IMR-90 (cell line): ENCODE results near the gene ADAM12. TPM values are rescaled to one million over a fixed set of nuclear protein-coding genes. Genes with fewer than 3 reads are reported as not detected.

ENCODE experiments used
- ATAC-seq: fragments of 200-7000 bp; cut with Tn5 transposase; 2 replicates; pipeline ENCODE4 v1.9.1; 2020; ENCODE audit warnings: low read depth, mild to moderate bottlenecking, moderate library complexity
- BruUV-seq: library from RNA; stranded (reverse); fragments of 400-500 nt; replicated peaks from 2 replicates; lab custom pipeline; 2021; lab: Mats Ljungman, UMichigan
- CTCF ChIA-PET: fragments of 300-600 bp; formaldehyde crosslinking; extraction: SDS; loops from one replicate; lab custom pipeline; 2021; ENCODE audit warnings: antibody characterized with exemption; lab: Yijun Ruan, JAX
- POLR2A ChIA-PET: fragments of 300-600 bp; sonication (Branson Sonifier 250); formaldehyde crosslinking; loops from one replicate; lab custom pipeline; 2022; ENCODE audit warnings: antibody characterized with exemption; ENCODE audit not compliant: unreplicated experiment; lab: Charles Lee
- DNase-seq: peaks from one replicate; pipeline ENCODE4 v3.0.0; 2013
- H2AFZ ChIP-seq: replicated peaks from 2 replicates; pipeline ENCODE3; 2013; ENCODE audit warnings: low read length, mild to moderate bottlenecking; ENCODE audit not compliant: poor library complexity
- H2AK5ac ChIP-seq: 2 replicates; pipeline ENCODE4 v1.6.1; 2013; ENCODE audit warnings: low read depth, low read length, inconsistent platforms
- H2AK9ac ChIP-seq: replicated peaks from 2 replicates; pipeline ENCODE3; 2013; ENCODE audit warnings: mild to moderate bottlenecking, low read depth, low read length, moderate library complexity; ENCODE audit not compliant: poor library complexity
- H2BK120ac ChIP-seq: 2 replicates; pipeline ENCODE4 v1.6.1; 2013; ENCODE audit warnings: low read depth, low read length, inconsistent platforms
- H2BK15ac ChIP-seq: 3 replicates; pipeline ENCODE4 v1.6.1; 2013; ENCODE audit warnings: low read depth, low read length, inconsistent platforms
- H2BK20ac ChIP-seq: 2 replicates; pipeline ENCODE4 v1.6.1; 2013; ENCODE audit warnings: low read depth, mild to moderate bottlenecking, inconsistent platforms, low read length, moderate library complexity
- H2BK5ac ChIP-seq: 2 replicates; pipeline ENCODE4 v1.6.1; 2013; ENCODE audit warnings: mild to moderate bottlenecking, low read depth, low read length, inconsistent platforms; ENCODE audit not compliant: poor library complexity, severe bottlenecking
- H3K14ac ChIP-seq: replicated peaks from 2 replicates; pipeline ENCODE4 v1.6.1; 2013; ENCODE audit warnings: low read depth, low read length, inconsistent platforms
- H3K18ac ChIP-seq: 2 replicates; pipeline ENCODE4 v1.6.1; 2013; ENCODE audit warnings: low read depth, low read length, control low read depth
- H3K23ac ChIP-seq: 2 replicates; pipeline ENCODE4 v1.6.1; 2013; ENCODE audit warnings: low read depth, low read length, inconsistent platforms
- H3K27ac ChIP-seq: 2 replicates; pipeline ENCODE4 v1.5.1; 2013; ENCODE audit warnings: mild to moderate bottlenecking, control low read depth, low read length; ENCODE audit not compliant: insufficient read depth
- H3K27me3 ChIP-seq: 2 replicates; pipeline ENCODE4 v1.6.1; 2013; ENCODE audit warnings: low read length; ENCODE audit not compliant: control insufficient read depth, insufficient read depth
- H3K36me3 ChIP-seq: 2 replicates; pipeline ENCODE4 v1.6.1; 2013; ENCODE audit warnings: low read length, mixed read lengths; ENCODE audit not compliant: control insufficient read depth, insufficient read depth
- H3K4ac ChIP-seq: 2 replicates; pipeline ENCODE4 v1.6.1; 2013; ENCODE audit warnings: low read depth, low read length, inconsistent platforms
- H3K4me1 ChIP-seq: 2 replicates; pipeline ENCODE4 v1.6.1; 2013; ENCODE audit warnings: low read length, mixed read lengths; ENCODE audit not compliant: control insufficient read depth, insufficient read depth
- H3K4me2 ChIP-seq: 2 replicates; pipeline ENCODE4 v1.6.1; 2013; ENCODE audit warnings: low read depth, mild to moderate bottlenecking, control low read depth, low read length, moderate library complexity
- H3K4me3 ChIP-seq: 2 replicates; pipeline ENCODE4 v1.5.1; 2013; ENCODE audit warnings: low read depth, mild to moderate bottlenecking, control low read depth, low read length, moderate library complexity; ENCODE audit not compliant: insufficient read depth
- H3K56ac ChIP-seq: 2 replicates; pipeline ENCODE4 v1.6.1; 2013; ENCODE audit warnings: low read length, inconsistent platforms; ENCODE audit not compliant: insufficient read depth; ENCODE audit errors: extremely low read depth
- H3K79me1 ChIP-seq, 2 experiments: 2 replicates each; pipeline ENCODE4 v1.6.1; 2013; ENCODE audit warnings: low read length in 2 of 2, inconsistent platforms in 1 of 2, low read depth in 1 of 2
- H3K9ac ChIP-seq: 2 replicates; pipeline ENCODE4 v1.6.1; 2013; ENCODE audit warnings: low read depth, low read length, control low read depth
- H3K9me1 ChIP-seq: 2 replicates; pipeline ENCODE4 v1.6.1; 2013; ENCODE audit warnings: low read length, inconsistent platforms; ENCODE audit not compliant: insufficient read depth
- H3K9me3 ChIP-seq: 2 replicates; pipeline ENCODE4 v1.6.1; 2013; ENCODE audit warnings: low read length; ENCODE audit not compliant: control insufficient read depth, insufficient read depth
- H4K20me1 ChIP-seq: 2 replicates; pipeline ENCODE4 v1.6.1; 2013; ENCODE audit warnings: low read length, inconsistent platforms; ENCODE audit not compliant: insufficient read depth
- H4K5ac ChIP-seq: 2 replicates; pipeline ENCODE4 v1.6.1; 2013; ENCODE audit warnings: mild to moderate bottlenecking, low read depth, low read length, control low read depth
- H4K8ac ChIP-seq, 2 experiments: 2 replicates each; pipeline ENCODE4 v1.6.1; 2013; ENCODE audit warnings: low read depth in 2 of 2, low read length in 2 of 2, control low read depth in 1 of 2, inconsistent platforms in 1 of 2
- H4K91ac ChIP-seq: 2 replicates; pipeline ENCODE4 v1.6.1; 2013; ENCODE audit warnings: low read depth, low read length, inconsistent platforms; ENCODE audit not compliant: insufficient read depth
- MXI1 ChIP-seq: IDR thresholded peaks from 2 replicates; pipeline ENCODE4 v1.6.1; 2012; ENCODE audit warnings: low read depth, mild to moderate bottlenecking, low read length, moderate library complexity, borderline replicate concordance
- POLR2A ChIP-seq: IDR thresholded peaks from 2 replicates; pipeline ENCODE4 v1.6.1; 2012; ENCODE audit warnings: mild to moderate bottlenecking, low read depth, low read length
- RFX5 ChIP-seq: IDR thresholded peaks from 2 replicates; pipeline ENCODE4 v1.8.0; 2012; ENCODE audit warnings: low read depth, mild to moderate bottlenecking, low read length, moderate library complexity
- WGBS, 2 experiments: methylation state at CpG; one replicate each; pipeline versions ENCODE4 v1.1.5 to v1.1.7; 2013; ENCODE audit warnings: missing lambda C conversion rate in 2 of 2; ENCODE audit not compliant: insufficient read length in 1 of 2; ENCODE audit errors: extremely low coverage in 2 of 2; 5-methylcytosine and 5-hydroxymethylcytosine counted together
- dilution Hi-C: fragments of 300-500 bp; cut with HindIII; formaldehyde crosslinking; loops from one replicate; pipeline ENCODE4 v1.14.3; 2018; ENCODE audit warnings: low sequenced_read_pairs; ENCODE audit not compliant: unreplicated experiment
- in situ Hi-C: fragments of 300-500 bp; cut with MboI; formaldehyde crosslinking; loops from 3 replicates; pipeline ENCODE4 v1.14.3; 2019; ENCODE audit warnings: low sequenced_read_pairs, inconsistent platforms, mixed read lengths
- intact Hi-C: fragments of 100-400 bp; cut with micrococcal nuclease; formaldehyde crosslinking; loops from 2 replicates; pipeline ENCODE4 v1.10.0; 2022
- polyA plus RNA-seq, 3 experiments: library from polyadenylated mRNA; depleted of rRNA; stranded (reverse); fragments of >200 nt; gene quantifications; 2 replicates each; pipeline ENCODE4 v1.2.3, GENCODE V29; 2012; ENCODE audit warnings: low replicate concordance in 1 of 3
- total RNA-seq: library from RNA; depleted of rRNA; stranded (reverse); fragments of >200 nt; gene quantifications from 2 replicates; pipeline ENCODE4 v1.2.3, GENCODE V29; 2012
- TF ChIP-seq, protein P1 (sequence below): conservative IDR thresholded peaks from 2 replicates; pipeline ENCODE4 v1.5.1; 2012; ENCODE audit warnings: mild to moderate bottlenecking, low read depth, low read length, improper control_type of control experiment
- TF ChIP-seq, protein P2 (sequence below): fragments of 150-350 bp; IDR thresholded peaks from 2 replicates; pipeline ENCODE4 v1.6.1; 2017; ENCODE audit warnings: mild to moderate bottlenecking, antibody characterized with exemption, low read length, low read depth

ADAM12 gene
- total and polyA plus RNA-seq, 2 of the 4 experiments (the other 2 are of a cell fraction): 9.6 to 10.2 TPM

DNA sequence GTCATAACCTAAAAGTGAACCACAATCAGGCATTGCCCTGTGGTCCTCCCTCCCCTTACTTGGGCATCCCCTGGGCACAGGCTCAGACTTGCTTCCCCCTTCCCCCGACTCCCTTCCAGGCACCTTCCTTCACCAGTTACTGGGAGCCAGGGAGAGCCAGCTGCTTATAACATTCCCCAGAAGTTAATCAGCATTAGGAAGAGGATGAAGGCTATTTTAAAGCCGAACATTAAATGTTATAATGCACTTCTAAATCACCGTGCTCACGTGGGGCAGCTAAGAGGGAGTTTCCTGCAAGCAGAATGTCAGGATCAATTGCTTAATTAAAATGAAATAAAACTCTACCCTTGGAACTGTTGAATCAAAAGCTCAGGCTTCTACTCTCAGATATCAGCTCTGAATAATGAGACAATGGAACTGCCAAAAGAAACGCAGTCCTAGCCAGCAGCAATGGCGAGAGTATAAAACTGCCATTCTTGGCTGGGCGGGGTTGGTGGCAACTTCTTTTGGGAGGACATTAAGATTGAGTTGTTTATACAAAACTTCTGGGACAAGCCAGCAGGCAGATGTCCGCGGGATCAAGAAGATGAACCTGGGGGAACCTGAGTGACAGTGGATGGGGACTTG is 322.4 kb downstream of the ADAM12 start:
- POLR2A ChIA-PET: no interaction called here
- no peak overlapping the region for H3K9ac ChIP-seq
- peaks cover 22% of the 10 kb centered on the region for H3K4me1 ChIP-seq
- peaks cover 3% of the 10 kb centered on the region; the same call in 1 of the 2 replicates for H3K9me3 ChIP-seq
- no peak overlapping the region for H3K14ac ChIP-seq
- H3K4ac ChIP-seq: no peak overlapping the region
- peak overlapping the region; percentile 24; the same call in 1 of the 2 replicates for H2BK120ac ChIP-seq
- TF ChIP-seq MXI1: no peak
- TF ChIP-seq POLR2A: no peak
- TF ChIP-seq RFX5: no peak
- TF ChIP-seq, protein P1, sequence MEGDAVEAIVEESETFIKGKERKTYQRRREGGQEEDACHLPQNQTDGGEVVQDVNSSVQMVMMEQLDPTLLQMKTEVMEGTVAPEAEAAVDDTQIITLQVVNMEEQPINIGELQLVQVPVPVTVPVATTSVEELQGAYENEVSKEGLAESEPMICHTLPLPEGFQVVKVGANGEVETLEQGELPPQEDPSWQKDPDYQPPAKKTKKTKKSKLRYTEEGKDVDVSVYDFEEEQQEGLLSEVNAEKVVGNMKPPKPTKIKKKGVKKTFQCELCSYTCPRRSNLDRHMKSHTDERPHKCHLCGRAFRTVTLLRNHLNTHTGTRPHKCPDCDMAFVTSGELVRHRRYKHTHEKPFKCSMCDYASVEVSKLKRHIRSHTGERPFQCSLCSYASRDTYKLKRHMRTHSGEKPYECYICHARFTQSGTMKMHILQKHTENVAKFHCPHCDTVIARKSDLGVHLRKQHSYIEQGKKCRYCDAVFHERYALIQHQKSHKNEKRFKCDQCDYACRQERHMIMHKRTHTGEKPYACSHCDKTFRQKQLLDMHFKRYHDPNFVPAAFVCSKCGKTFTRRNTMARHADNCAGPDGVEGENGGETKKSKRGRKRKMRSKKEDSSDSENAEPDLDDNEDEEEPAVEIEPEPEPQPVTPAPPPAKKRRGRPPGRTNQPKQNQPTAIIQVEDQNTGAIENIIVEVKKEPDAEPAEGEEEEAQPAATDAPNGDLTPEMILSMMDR: no peak
- TF ChIP-seq, protein P2, sequence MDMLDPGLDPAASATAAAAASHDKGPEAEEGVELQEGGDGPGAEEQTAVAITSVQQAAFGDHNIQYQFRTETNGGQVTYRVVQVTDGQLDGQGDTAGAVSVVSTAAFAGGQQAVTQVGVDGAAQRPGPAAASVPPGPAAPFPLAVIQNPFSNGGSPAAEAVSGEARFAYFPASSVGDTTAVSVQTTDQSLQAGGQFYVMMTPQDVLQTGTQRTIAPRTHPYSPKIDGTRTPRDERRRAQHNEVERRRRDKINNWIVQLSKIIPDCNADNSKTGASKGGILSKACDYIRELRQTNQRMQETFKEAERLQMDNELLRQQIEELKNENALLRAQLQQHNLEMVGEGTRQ: 0 out of 2 replicates have a peak, but pooled peaks have one; percentile 21
- H2BK20ac ChIP-seq: no peak overlapping the region
- H3K4me2 ChIP-seq: no peak overlapping the region
- H3K27me3 ChIP-seq: peaks cover 3% of the 10 kb centered on the region; the same call in 1 of the 2 replicates
- H3K23ac ChIP-seq: no peak overlapping the region
- CTCF ChIA-PET: no interaction called here
- BruUV-seq: no TSS peak
- H3K56ac ChIP-seq: no peak overlapping the region
- H4K91ac ChIP-seq: no peak overlapping the region
- in situ Hi-C loops (no loop called here), intact Hi-C loops (loop anchor here (10.0 kb wide), 1 partner anchor 319 kb away; the partner anchor contains the start of gene ADAM12), dilution Hi-C loops (no loop called here)
- H2AK5ac ChIP-seq: peak overlapping the region; percentile 6; the same call in 1 of the 2 replicates
- H2AFZ ChIP-seq: no peak overlapping the region
- no peaks in the 10 kb centered on the region for H3K36me3 ChIP-seq
- no peak overlapping the region for H2AK9ac ChIP-seq
- H3K18ac ChIP-seq: no peak overlapping the region
- no peak overlapping the region for H3K4me3 ChIP-seq
- no peak overlapping the region for H4K5ac ChIP-seq
- H4K20me1 ChIP-seq: no peaks in the 10 kb centered on the region
- no peak overlapping the region for H2BK15ac ChIP-seq
- no peak overlapping the region for H4K8ac ChIP-seq
- WGBS, 2 experiments: 61% methylated on average over 5 of the region's 9 CpGs; no CpG with 5 or more reads in 1 of the 2 experiments
- ATAC-seq (no peak), DNase-seq (no peak)
- no peaks in the 10 kb centered on the region for H3K79me1 ChIP-seq
- no peak overlapping the region for H2BK5ac ChIP-seq
- H3K9me1 ChIP-seq: peaks cover 22% of the 10 kb centered on the region
- H3K27ac ChIP-seq: no peak overlapping the region
